Progenitor cell of endocrine pancreas (in vitro differentiated cells): Measurements from ENCODE around the gene KCNN4. TPM values are rescaled to one million over a fixed set of nuclear protein-coding genes. Genes with fewer than 3 reads are reported as not detected.

Experiments used
- DNase-seq: peaks from one replicate; pipeline ENCODE4 v3.0.0; 2021; ENCODE audit warnings: low spot score; ENCODE audit not compliant: unreplicated experiment
- H3K27ac Mint-ChIP-seq: 2 replicates; pipeline ENCODE4 v1.8.0; 2021; ENCODE audit warnings: mild to moderate bottlenecking, moderate library complexity, mixed read lengths
- H3K27me3 Mint-ChIP-seq: 2 replicates; pipeline ENCODE4 v1.8.0; 2021; ENCODE audit warnings: mixed read lengths
- H3K36me3 Mint-ChIP-seq: 2 replicates; pipeline ENCODE4 v1.8.0; 2022; ENCODE audit warnings: mixed read lengths; ENCODE audit not compliant: insufficient read depth
- H3K4me1 Mint-ChIP-seq: 2 replicates; pipeline ENCODE4 v1.8.0; 2021; ENCODE audit warnings: low read depth, mixed read lengths
- H3K4me3 Mint-ChIP-seq: 2 replicates; pipeline ENCODE4 v1.8.0; 2021; ENCODE audit warnings: low read depth, mild to moderate bottlenecking, moderate library complexity, mixed read lengths
- H3K9me3 Mint-ChIP-seq: 2 replicates; pipeline ENCODE4 v1.8.0; 2021; ENCODE audit warnings: low read depth, mixed read lengths
- total RNA-seq: library from RNA; stranded (reverse); gene quantifications from 2 replicates; pipeline ENCODE4 v1.2.1, GENCODE V29; 2021
- TF ChIP-seq, protein P1 (sequence below): fragments of 200-600 bp; sonication (generic); IDR thresholded peaks from one replicate; pipeline ENCODE4 v1.5.0; 2021; ENCODE audit warnings: antibody characterized with exemption, mild to moderate bottlenecking; ENCODE audit not compliant: unreplicated experiment

KCNN4 gene
- total RNA-seq, 1 donor from 2014 or later = 0.34 TPM

DNA sequence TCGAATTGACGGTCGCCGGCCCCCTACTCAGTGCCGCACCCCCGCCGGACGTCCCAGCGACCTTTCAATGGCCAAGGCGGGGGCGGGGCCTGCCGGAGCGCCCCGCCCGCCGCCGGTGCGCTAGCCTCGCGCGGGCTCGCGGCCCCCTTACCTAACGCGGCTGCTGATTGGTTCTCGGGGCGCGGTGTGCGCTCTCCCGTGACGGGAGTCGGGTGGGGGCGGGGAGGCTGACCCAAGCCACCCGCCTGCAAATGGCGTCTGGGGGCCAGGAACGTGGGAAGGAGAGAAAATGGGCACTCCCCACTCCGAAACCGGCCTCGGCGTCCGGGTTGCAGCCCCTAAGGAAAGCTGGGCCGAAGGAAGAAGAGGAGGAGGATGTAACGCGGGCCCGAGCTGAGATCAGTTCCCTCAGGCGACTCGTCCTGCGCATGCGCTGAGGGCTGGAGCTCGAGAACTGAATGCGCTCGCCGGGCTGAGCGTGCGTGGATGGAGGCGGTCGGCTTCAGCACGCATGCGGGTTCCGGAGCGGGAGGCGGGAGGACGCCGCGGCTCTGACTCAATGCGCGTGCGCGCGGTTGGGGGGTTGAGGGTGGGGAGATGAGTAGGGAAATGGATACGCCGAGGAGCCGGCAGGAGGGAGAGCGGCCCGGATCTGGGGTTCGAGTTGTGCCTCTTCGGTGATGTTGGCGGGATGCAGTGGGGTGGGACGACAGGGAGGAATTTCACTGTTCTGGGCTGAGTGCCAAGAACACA, 26.1 kb downstream of the KCNN4 start, which contains the start of gene SMG9:
Gene SMG9, minus strand, starts transcription at position 460 of the 753 bp plus-strand sequence. CDS start 4,221 bp downstream, outside the sequence.
- Mint-ChIP-seq H3K9me3 (no peaks in the 10 kb centered on the region), H3K4me3 (peak within 1 kb of the TSS; percentile 98)
- TF ChIP-seq, protein P1, sequence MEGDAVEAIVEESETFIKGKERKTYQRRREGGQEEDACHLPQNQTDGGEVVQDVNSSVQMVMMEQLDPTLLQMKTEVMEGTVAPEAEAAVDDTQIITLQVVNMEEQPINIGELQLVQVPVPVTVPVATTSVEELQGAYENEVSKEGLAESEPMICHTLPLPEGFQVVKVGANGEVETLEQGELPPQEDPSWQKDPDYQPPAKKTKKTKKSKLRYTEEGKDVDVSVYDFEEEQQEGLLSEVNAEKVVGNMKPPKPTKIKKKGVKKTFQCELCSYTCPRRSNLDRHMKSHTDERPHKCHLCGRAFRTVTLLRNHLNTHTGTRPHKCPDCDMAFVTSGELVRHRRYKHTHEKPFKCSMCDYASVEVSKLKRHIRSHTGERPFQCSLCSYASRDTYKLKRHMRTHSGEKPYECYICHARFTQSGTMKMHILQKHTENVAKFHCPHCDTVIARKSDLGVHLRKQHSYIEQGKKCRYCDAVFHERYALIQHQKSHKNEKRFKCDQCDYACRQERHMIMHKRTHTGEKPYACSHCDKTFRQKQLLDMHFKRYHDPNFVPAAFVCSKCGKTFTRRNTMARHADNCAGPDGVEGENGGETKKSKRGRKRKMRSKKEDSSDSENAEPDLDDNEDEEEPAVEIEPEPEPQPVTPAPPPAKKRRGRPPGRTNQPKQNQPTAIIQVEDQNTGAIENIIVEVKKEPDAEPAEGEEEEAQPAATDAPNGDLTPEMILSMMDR = no peak

GRCh38 chr19:43754253-43754502, 26.6 kb downstream of the KCNN4 start:
- peaks cover 9% of the 10 kb centered on the region for H3K36me3 Mint-ChIP-seq
- H3K4me1 Mint-ChIP-seq = peaks cover 14% of the 10 kb centered on the region
- H3K27ac Mint-ChIP-seq = peak overlapping the region; percentile 89
- no peaks in the 10 kb centered on the region for H3K27me3 Mint-ChIP-seq
- H3K4me3 Mint-ChIP-seq = peak overlapping the region; percentile 98
- H3K9me3 Mint-ChIP-seq = no peaks in the 10 kb centered on the region
- TF ChIP-seq, protein P1 = no peak
- DNase-seq = no peak

More for the DNA sequence above, 26.1 kb downstream of the KCNN4 start, which contains the start of gene SMG9:
- peaks cover 9% of the 10 kb centered on the region for H3K36me3 Mint-ChIP-seq
- peaks cover 14% of the 10 kb centered on the region for H3K4me1 Mint-ChIP-seq
- peak within 1 kb of the TSS; percentile 99 for H3K27ac Mint-ChIP-seq
- no peaks in the 10 kb centered on the region for H3K27me3 Mint-ChIP-seq
- DNase-seq = peak; percentile 98

DNA sequence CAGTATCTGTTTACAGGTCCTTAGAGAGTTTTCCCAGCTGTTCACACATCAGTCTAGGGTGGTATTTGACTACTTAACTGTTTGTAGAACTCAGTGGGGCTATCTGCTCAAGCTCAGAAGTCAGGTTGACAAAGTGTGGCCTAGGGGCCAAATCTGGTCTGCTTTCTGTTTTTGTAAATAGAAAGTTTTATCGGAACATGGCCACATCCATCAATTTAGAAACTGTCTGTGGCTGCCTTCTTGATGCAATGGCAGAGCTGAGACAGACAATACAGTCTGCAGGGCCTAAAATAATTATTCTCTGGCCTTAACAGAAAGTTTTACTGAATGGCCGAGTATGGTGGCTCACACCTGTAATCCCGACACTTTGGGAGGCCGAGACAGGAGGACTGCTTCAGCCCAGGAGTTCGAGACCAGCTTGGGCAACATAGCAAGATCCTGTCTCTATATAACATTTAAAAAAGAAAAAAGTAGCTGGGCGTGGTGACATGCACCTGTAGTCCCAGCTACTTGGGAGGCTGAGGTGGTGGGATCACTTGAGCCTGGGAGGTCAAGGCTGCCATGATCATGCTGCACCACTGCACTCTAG, 28.4 kb downstream of the KCNN4 start:
- Mint-ChIP-seq H3K4me3 (no peak overlapping the region), H3K4me1 (peaks cover 14% of the 10 kb centered on the region), H3K27me3 (no peaks in the 10 kb centered on the region), H3K9me3 (no peaks in the 10 kb centered on the region), H3K36me3 (peaks cover 18% of the 10 kb centered on the region), H3K27ac (no peak overlapping the region)
- no peak for DNase-seq
- TF ChIP-seq, protein P1 = no peak

- H3K4me3 Mint-ChIP-seq = no peak overlapping the region
- no peaks in the 10 kb centered on the region for H3K9me3 Mint-ChIP-seq
- TF ChIP-seq, protein P1 = no peak
- H3K4me1 Mint-ChIP-seq = peaks cover 14% of the 10 kb centered on the region
- no peak for DNase-seq
- H3K27ac Mint-ChIP-seq = no peak overlapping the region
- peaks cover 19% of the 10 kb centered on the region for H3K36me3 Mint-ChIP-seq
- no peaks in the 10 kb centered on the region for H3K27me3 Mint-ChIP-seq
Measured at GRCh38 chr19:43751466-43752220, 29.1 kb downstream of the KCNN4 start.

DNA sequence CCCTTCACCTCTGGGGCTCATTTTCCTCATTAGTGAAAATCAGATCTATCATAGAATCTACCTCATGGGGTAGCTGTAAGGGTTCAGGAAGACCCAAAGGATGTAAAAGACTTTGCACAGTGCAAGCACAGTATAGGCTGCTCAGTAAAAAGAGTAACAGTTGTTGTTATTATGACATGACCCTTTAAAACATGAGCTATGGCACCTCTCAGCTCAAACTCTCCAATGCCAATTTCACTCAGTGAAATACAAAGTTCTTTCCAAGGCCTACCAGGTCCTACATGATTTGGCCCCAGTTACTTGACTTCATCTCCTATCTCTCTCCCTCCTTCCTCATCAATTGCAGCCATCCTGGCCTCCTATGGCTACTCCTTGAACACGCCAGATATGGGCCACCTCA, 30.9 kb downstream of the KCNN4 start:
- TF ChIP-seq, protein P1 = no peak
- peaks cover 28% of the 10 kb centered on the region for H3K36me3 Mint-ChIP-seq

More for the DNA sequence above, 30.9 kb downstream of the KCNN4 start:
- no peaks in the 10 kb centered on the region for H3K27me3 Mint-ChIP-seq
- no peaks in the 10 kb centered on the region for H3K9me3 Mint-ChIP-seq
- H3K4me1 Mint-ChIP-seq = peaks cover 11% of the 10 kb centered on the region
- H3K27ac Mint-ChIP-seq = no peak overlapping the region
- DNase-seq = no peak
- H3K4me3 Mint-ChIP-seq = no peak overlapping the region
